Measurements from ENCODE around the gene RALB.
"Not testable (repeated sequence)": the region's sequence is repeated elsewhere in the genome, so short reads cannot be mapped to it uniquely, and the experiment has no call there.

Gene RALB

DNA sequence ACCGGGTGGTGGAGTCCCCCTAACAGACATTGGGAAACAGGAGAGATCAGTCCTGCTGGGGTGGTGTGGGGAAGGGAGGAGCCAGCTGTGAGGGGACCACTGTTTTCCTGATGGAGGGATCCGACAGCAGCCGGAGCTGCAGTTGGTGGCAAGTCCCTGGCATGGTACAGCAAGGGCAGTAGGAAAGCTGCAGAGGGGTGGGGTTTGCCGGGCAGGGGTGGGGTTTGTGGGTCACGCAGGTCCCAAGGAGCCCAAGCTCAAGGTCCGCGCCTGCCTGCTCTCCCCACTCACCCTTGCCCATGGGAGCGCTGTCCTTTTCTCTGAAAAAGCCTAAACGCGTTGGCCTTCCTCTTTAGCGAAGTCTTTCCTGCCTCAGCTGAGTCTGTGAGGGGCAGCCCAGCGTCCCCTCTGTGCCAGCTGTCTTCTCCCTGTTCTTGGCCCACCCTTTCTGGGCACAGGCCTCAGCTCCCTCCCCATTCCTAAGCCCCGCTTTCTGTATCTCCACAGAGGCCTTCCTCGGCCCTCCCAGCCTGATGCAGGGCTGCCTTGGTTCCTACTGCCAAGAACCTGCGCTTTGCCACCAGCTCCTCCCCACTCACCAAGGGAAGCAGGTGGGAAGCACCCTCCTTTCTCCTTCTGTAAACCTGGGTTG lies 64.0 kb downstream of the RALB start:
- no peak for DNase-seq (ENCODE audit: low spot score)

- no peak for DNase-seq (ENCODE audit: low spot score)
These were observed 64.5 kb downstream of the RALB start for GRCh38 chr2:120317180-120317533.

- DNase-seq (ENCODE audit: low spot score) = no peak
These were observed 65.3 kb downstream of the RALB start for GRCh38 chr2:120317916-120318315.

DNA sequence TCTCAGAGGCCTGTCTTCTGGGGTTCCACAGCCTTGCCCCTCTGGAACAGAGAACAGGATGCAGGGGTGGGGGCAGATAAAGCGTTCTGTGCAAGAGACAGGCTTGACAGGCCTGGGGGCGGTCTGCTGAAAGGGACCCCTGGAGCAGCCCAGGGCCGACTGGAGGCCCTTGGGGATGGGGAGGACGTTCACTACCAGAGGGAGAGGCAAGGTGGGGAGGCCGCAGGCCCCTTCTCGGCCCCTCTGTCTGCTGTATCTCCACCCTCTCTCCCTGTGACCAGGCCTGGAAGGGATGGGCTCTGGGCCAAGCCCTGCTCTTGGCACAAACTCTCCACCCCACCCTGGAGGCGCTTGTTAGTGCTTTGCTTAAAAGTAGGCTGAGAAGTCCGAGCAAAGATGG lies 66.0 kb downstream of the RALB start:
- no peak for DNase-seq (ENCODE audit: low spot score)

DNA sequence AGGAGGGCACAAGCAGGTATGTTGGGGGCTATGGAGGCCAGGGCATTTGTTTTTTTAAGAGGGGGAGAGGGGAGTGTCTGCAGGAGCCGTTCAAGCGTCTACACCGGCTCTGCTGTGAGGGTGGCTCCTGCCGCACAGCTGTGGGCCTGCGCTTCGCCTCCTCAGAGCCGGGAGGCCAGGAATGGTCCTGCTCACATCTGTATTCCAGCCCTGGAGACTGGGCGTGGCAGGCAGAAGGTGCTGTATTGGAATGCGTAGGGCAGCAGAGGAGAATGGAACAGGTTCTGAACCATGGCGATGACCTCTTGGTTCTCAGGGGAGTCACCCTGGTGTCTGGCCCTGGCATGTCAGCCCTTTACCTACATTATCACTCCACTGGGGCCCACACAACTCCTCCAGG lies 66.5 kb downstream of the RALB start:
- DNase-seq (ENCODE audit: low spot score) = no peak

- no peak for DNase-seq (ENCODE audit: low spot score)
These were observed 67.2 kb downstream of the RALB start for GRCh38 chr2:120319686-120320317.

GRCh38 chr2:120320318-120320851 lies 67.7 kb downstream of the RALB start:
- no peak for DNase-seq (ENCODE audit: low spot score)

- not testable (repeated sequence) for DNase-seq (ENCODE audit: low spot score)
These were observed 68.4 kb downstream of the RALB start for GRCh38 chr2:120320887-120321556.

GRCh38 chr2:120321721-120322284 lies 69.2 kb downstream of the RALB start:
- DNase-seq (ENCODE audit: low spot score) = no peak

GRCh38 chr2:120322329-120322728 lies 69.7 kb downstream of the RALB start:
- no peak for DNase-seq (ENCODE audit: low spot score)

DNA sequence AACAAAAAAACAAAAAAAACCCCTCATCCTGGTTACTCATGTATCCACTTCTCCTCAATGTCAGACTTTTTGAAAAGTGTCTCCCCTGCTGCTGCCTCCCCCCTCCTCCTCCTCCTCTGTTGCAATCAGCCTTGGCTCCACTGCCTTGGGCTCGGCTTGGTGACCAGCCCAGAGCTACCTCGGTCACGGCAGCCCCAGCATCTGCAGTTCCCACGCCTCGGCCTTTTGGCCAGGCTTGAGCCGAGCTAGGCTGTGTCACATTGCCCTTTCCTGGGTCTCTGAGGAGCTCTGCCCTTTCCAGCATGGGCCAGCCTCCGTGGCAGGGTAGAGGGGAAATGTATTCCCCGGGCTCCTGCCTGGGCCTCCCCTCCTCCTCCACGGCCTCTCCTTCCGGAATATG lies 70.6 kb downstream of the RALB start:
- no peak for DNase-seq (ENCODE audit: low spot score)

DNA sequence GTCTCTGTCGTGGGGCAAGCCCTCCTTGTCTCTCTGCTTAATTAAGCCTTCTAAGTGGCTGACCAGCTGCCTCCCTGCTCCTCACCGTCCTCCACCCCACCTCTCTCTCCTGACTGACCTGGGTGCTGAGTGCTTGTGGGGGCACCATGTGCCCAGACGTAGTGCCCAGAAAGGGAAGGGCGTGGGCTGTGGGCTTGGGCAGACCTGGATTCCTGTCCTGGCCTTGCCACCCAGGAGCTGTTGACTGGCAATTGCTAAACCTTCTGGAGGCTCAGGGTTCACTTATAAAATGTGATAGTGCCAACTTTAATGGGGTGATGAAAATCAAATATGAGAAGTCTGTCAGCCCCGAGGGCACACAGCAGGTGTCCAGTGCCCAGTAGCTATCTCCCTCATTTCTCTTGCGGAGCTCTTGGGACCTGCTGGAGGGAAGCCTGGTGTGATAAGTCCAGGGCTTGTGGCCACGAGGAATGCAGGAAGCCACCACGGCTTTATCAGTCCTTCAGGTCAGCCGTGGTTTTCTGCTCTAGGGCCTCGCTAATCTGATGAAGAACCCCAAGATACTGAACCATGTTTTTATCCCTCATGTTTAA lies 71.3 kb downstream of the RALB start:
- DNase-seq (ENCODE audit: low spot score) = no peak

- no peak for DNase-seq (ENCODE audit: low spot score)
These were observed 72.3 kb downstream of the RALB start for GRCh38 chr2:120324933-120325332.

DNA sequence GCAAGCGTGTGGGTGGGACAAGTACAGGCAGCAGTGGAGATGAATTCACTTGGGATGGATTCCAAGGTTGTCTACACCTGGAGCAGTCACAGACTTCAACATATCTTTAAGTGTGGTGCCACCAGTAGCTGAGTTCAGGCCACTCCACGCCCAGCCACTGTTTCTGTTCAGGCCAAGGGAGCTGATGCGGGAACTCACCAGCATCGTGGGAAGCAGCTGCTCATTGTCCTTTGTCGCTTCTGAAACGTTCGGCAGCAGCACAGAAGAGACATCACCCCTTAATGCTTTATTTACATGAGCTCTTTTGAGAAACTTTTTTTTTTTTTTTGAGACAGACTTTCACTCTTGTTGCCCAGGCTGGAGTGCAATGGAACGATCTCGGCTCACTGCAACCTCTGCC lies 73.4 kb downstream of the RALB start:
- no peak for DNase-seq (ENCODE audit: low spot score)

DNA sequence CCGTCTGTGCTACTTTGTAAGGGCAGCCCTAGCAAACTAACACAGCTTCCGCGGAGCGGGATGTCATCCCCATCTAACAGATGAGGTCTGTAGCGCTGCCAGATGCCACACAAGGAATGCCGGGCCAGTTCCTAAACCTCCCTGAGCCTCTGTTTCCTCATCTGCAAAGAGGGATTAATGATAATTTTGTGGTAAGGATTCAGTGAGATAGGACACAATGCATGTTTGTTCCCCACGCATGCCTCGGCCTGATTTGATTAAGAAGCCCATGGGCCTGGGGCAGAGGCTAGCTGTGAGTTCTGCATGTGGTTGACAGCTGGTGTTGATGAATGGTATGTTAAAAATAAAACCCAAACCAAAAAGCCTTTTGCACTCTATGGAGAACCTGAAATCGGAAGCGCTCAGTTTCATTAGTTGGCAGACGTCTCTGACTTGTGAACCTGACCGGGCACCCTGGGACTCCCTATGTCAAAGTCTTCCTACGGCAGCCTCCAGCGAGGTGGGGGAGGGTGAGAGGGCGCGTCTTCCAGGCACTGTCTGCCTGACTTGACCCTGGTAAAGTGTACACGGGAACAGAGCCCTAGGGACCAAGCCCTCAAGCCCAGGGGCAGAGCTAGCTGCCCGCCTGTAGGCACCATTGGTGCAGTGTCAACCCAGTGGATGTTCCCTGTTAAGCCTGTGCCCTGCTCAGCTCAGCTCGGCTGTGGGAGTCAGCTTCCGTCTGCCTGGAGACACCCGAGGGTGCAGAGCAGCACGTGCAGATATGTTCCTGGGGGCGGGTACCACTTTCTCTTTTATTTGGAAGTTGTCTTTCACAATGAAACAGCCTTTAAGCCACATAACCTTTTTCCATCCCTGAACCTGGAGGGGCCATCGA lies 78.5 kb downstream of the RALB start:
- DNase-seq (ENCODE audit: low spot score) = no peak

- no peak for DNase-seq (ENCODE audit: low spot score)
These were observed 79.3 kb downstream of the RALB start for GRCh38 chr2:120331903-120332302.

- no peak for DNase-seq (ENCODE audit: low spot score)
These were observed 79.7 kb downstream of the RALB start for GRCh38 chr2:120332384-120332783.

DNA sequence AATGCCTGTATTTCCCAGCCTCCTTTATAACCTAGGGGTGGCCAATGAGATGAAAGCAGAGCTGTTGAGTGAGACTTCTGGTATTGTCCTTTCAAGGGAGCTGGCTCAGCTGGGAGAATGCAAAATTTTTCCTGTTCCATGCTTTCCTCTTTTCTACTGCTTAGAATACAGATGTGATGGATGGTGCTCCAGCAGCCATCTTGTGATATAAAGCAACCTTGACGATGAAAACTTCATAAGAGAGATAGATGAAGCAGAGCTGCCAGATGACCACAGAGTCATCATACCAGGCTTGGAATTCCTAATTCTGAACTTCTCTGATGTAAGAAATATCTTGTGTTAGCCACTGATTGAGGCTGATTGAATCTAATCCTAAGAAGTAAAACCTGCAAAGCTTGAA lies 81.4 kb downstream of the RALB start:
- DNase-seq (ENCODE audit: low spot score) = no peak

GRCh38 chr2:120336749-120337148 lies 84.1 kb downstream of the RALB start:
- DNase-seq (ENCODE audit: low spot score) = no peak

DNA sequence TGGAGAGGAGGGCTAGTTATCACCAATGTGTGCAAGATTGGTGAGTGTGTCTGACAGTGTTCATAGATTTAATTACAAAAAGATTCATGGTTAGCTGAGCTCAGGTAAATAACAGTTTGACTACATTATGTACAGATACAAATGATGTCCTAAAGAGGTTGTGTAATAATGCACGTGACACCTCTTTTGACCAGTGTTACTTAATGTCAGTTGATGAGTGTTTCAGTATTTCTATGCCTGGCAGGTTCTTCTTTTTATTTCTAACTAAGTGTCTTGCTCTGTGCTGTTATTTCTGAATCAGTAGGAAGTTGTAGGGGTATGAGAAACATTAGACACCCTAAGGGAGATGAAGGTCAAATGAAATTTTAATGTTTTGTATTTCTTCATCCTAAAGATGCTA lies 85.4 kb downstream of the RALB start:
- no peak for DNase-seq (ENCODE audit: low spot score)

GRCh38 chr2:120341977-120342376 lies 89.3 kb downstream of the RALB start:
- DNase-seq (ENCODE audit: low spot score) = no peak

- no peak for DNase-seq (ENCODE audit: low spot score)
These were observed 89.8 kb downstream of the RALB start for GRCh38 chr2:120342446-120342845.

Data from CD4-positive, alpha-beta T cell treated with Interleukin-2 at 100 ng/mL for 4 hours (primary cell).